ENCODE results near the gene DMRT3. TPM values are rescaled to one million over a fixed set of nuclear protein-coding genes. Genes with fewer than 3 reads are reported as not detected.

The DMRT3 gene
- total and polyA plus RNA-seq, 4 donors: not detected

GRCh38 chr9:966870-967269 lies 9.6 kb upstream of the DMRT3 start:
- 8% methylated on average over 3 of the region's 3 CpGs for WGBS
- peaks cover 3 to 9% (median 7%) of the 10 kb centered on the region in 4 donors for H3K4me1 ChIP-seq (ENCODE audit: control insufficient read depth in 4 of 4, insufficient read depth in 4 of 4, low read length in 3 of 4)
- TF ChIP-seq HNF4A (conservative IDR thresholded peaks at IDR 0.05) (no peak), SP1 (IDR thresholded peaks at IDR 0.05) (no peak), RXRA (IDR thresholded peaks at IDR 0.05) (no peak), NR2F2 (IDR thresholded peaks at IDR 0.05) (no peak)
- TF ChIP-seq, protein P1, sequence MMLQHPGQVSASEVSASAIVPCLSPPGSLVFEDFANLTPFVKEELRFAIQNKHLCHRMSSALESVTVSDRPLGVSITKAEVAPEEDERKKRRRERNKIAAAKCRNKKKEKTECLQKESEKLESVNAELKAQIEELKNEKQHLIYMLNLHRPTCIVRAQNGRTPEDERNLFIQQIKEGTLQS (IDR thresholded peaks at IDR 0.05): no peak
- H3K27ac ChIP-seq (ENCODE audit: low read depth in 1 of 2, low read length in 2 of 2): no peak overlapping the region
- peaks cover 0 to 4% (median 0%) of the 10 kb centered on the region in 4 donors for H3K9me3 ChIP-seq (ENCODE audit: control insufficient read depth in 4 of 4, low read length in 3 of 4)
- no peak overlapping the region for H3K9ac ChIP-seq (ENCODE audit: low read depth in 1 of 2, low read length in 2 of 2)
- no peaks in the 10 kb centered on the region for H3K36me3 ChIP-seq (ENCODE audit: control insufficient read depth in 4 of 4, insufficient read depth in 3 of 4, low read depth in 1 of 4, low read length in 3 of 4)
- no peak overlapping the region for H3K4me3 ChIP-seq (ENCODE audit: low read depth in 1 of 3, low read length in 3 of 3)
- peaks cover 7 to 21% (median 13%) of the 10 kb centered on the region in 4 donors for H3K27me3 ChIP-seq (ENCODE audit: control insufficient read depth in 4 of 4, insufficient read depth in 4 of 4, low read length in 3 of 4)
- DNase-seq (ENCODE audit: low spot score): no peak

DNA sequence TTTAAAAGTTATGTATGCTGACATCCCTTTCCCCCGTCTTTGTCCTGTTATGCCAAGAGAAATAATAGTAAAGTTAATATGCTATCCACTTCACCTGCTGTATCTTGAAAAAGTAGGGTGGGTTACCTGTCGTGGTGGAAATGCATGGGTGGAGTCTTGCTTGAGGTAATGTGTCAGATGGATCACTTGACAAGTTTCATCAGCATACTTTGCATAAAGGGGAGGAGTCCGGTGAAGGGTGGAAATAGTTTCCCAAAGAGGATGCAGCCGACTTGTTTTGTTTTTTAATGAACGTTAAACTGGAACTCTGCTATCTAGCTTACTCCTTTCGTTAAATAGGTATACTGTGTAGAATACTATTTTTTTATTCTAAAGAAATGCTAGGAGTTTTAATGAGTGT lies 9.0 kb upstream of the DMRT3 start:
- Histone ChIP-seq H3K27me3 (ENCODE audit: control insufficient read depth in 4 of 4, insufficient read depth in 4 of 4, low read length in 3 of 4) (peaks cover 7 to 21% (median 15%) of the 10 kb centered on the region in 4 donors), H3K9ac (ENCODE audit: low read depth in 1 of 2, low read length in 2 of 2) (no peak overlapping the region), H3K27ac (ENCODE audit: low read depth in 1 of 2, low read length in 2 of 2) (no peak overlapping the region), H3K9me3 (ENCODE audit: control insufficient read depth in 4 of 4, low read length in 3 of 4) (peaks cover 0 to 4% (median 0%) of the 10 kb centered on the region in 4 donors), H3K36me3 (ENCODE audit: control insufficient read depth in 4 of 4, insufficient read depth in 3 of 4, low read depth in 1 of 4, low read length in 3 of 4) (no peaks in the 10 kb centered on the region), H3K4me1 (ENCODE audit: control insufficient read depth in 4 of 4, insufficient read depth in 4 of 4, low read length in 3 of 4) (peaks cover 3 to 13% (median 11%) of the 10 kb centered on the region in 4 donors), H3K4me3 (ENCODE audit: low read depth in 1 of 3, low read length in 3 of 3) (no peak overlapping the region)
- DNase-seq (ENCODE audit: low spot score): no peak
- 8% methylated on average over 6 of the region's 6 CpGs for WGBS
- no peak for TF ChIP-seq JUND (IDR thresholded peaks at IDR 0.05)

DNA sequence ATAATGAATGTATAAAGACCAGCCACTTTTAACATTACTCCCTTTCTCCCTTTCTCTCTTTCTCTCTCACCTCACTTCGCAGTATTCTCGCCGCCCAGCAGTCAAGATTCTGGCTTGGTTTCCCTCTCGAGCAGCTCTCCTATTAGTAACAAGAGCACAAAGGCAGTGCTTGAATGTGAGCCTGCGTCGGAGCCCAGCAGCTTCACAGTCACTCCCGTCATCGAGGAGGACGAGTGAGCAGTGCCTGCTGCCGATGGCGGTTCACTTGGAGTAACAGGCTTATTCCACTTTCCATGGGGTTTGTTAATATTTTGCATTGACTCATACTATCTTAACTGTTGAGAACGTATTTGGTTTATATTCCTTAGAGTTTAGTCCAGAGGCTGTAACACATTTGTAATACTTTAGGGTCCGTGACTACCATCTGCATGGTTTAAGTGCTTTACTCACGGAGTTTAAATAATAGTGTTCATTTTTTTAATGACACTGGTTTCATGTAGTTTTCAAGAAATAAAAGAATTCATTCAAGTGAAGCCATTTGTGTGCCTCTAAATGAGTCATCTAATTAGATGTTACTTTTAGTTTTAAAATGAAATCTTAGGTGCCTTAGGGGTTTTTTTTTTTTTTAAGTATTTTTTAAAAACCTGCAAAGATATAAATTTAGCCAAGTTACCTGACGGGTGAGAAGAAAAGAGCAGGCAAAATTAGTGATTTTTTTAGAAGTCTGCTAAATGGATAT lies 8.4 kb upstream of the DMRT3 start:
- Histone ChIP-seq H3K9ac (ENCODE audit: low read depth in 1 of 2, low read length in 2 of 2) (no peak overlapping the region), H3K4me3 (ENCODE audit: low read depth in 1 of 3, low read length in 3 of 3) (no peak overlapping the region), H3K4me1 (ENCODE audit: control insufficient read depth in 4 of 4, insufficient read depth in 4 of 4, low read length in 3 of 4) (peaks cover 7 to 18% (median 13%) of the 10 kb centered on the region in 4 donors), H3K27ac (ENCODE audit: low read depth in 1 of 2, low read length in 2 of 2) (no peak overlapping the region), H3K9me3 (ENCODE audit: control insufficient read depth in 4 of 4, low read length in 3 of 4) (peaks cover 0 to 4% (median 0%) of the 10 kb centered on the region in 4 donors), H3K27me3 (ENCODE audit: control insufficient read depth in 4 of 4, insufficient read depth in 4 of 4, low read length in 3 of 4) (peaks cover 7 to 20% (median 17%) of the 10 kb centered on the region in 4 donors), H3K36me3 (ENCODE audit: control insufficient read depth in 4 of 4, insufficient read depth in 3 of 4, low read depth in 1 of 4, low read length in 3 of 4) (no peaks in the 10 kb centered on the region)
- WGBS: 10% methylated on average over 15 of the region's 15 CpGs
- TF ChIP-seq NR2F2 (IDR thresholded peaks at IDR 0.05) (no peak), ZBTB33 (IDR thresholded peaks at IDR 0.05) (no peak), GABPA (IDR thresholded peaks at IDR 0.05 in 1 of 2, conservative IDR thresholded peaks at IDR 0.05 in 1 of 2) (no peak), RAD21 (IDR thresholded peaks at IDR 0.05) (no peak), SP1 (IDR thresholded peaks at IDR 0.05) (no peak), RXRA (IDR thresholded peaks at IDR 0.05) (no peak), FOXA2 (IDR thresholded peaks at IDR 0.05) (no peak), FOXA1 (IDR thresholded peaks at IDR 0.05) (no peak)
- TF ChIP-seq, protein P1 (IDR thresholded peaks at IDR 0.05): no peak
- DNase-seq (ENCODE audit: low spot score): no peak
